ENCODE data around the gene ASCC3.

The ASCC3 gene

GRCh38 chr6:100554228-100554627, 326.9 kb downstream of the ASCC3 start:
- no peak overlapping the region for H3K4me3 ChIP-seq (ENCODE audit: low read length)
- TF ChIP-seq ZNF274 (IDR thresholded peaks at IDR 0.05; ENCODE audit: low read depth, low read length), result no peak

DNA sequence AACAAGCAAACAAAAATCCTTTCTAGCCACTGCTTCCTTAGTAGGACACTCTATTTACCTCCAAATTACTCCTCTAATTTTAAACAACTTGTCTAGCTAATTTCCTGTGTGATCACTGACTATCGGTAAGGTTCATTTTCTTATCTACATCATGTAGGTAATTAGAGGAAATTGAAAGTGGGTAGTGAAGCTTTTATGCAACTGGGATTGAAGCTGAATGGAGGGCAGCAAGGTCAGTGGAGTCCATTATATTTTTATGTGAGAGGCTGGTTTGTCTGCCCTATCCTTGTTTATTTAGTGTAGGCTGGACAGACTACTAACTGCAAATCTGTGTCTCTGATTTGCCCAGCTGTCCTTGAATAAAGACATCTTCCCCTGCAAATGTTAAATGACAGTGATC, 327.9 kb downstream of the ASCC3 start:
- TF ChIP-seq ZNF274 (IDR thresholded peaks at IDR 0.05; ENCODE audit: low read depth, low read length), result no peak
- no peak overlapping the region for H3K4me3 ChIP-seq (ENCODE audit: low read length)

DNA sequence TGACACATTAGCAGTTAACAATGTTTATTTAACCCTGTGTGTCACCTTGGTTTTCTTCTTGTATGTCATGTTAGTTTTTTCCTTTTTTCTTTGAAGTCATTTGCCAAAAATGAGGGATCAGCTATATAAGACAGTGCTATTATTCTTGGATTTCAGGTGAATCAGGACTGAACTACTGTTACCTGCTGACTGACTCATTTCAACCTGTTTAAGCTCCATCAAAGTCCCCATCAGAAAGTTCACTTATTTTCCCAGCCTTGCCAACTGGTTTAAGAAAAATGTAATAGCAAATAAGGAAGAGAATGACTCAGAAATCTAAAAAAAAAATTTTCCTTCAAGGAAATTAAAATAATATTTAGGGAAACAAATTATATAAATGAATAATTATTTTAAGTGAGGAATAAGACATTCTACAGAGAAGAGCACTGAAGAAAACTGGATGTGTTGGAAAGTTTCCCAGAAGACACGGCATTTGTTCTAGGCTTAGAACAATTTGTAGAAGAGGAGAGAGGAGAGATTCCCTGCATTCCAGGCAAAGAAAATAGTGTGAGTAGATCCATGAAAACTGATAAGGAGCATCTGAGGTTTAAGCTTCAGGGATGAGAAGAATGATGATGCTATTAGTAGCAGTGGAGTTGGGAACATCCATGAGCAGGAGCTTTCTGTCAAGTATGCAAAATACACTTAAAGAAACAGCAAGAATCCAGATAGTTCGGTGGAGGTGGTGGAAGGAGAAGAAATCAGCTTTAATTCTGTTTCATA, 331.5 kb downstream of the ASCC3 start:
- H3K4me3 ChIP-seq (ENCODE audit: low read length), result no peak overlapping the region
- no peak for TF ChIP-seq ZNF274 (IDR thresholded peaks at IDR 0.05; ENCODE audit: low read depth, low read length)

GRCh38 chr6:100538086-100538485, 343.0 kb downstream of the ASCC3 start:
- H3K4me3 ChIP-seq (ENCODE audit: low read length), result no peak overlapping the region
- no peak for TF ChIP-seq ZNF274 (IDR thresholded peaks at IDR 0.05; ENCODE audit: low read depth, low read length)

DNA sequence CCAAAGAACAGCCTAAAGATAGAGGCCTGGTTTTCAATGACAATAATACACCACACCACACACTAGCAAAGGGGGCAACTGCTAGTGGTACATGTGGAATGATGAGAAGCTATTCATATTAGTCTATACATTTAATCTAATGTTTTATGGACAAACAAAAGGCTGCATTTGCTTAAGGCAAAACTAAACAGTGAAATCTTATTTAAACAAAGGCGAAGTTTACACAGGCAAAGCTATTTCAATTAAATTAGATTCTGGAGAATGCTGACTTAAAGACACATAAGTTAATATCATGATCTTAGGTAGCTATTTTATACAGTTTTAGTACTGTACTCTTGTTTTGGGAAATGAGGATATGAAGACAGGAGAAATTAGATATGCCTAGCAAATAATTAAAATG, 362.5 kb downstream of the ASCC3 start:
- TF ChIP-seq ZNF274 (IDR thresholded peaks at IDR 0.05; ENCODE audit: low read depth, low read length), result no peak
- H3K4me3 ChIP-seq (ENCODE audit: low read length), result no peak overlapping the region

GRCh38 chr6:100517633-100518032, 363.5 kb downstream of the ASCC3 start:
- H3K4me3 ChIP-seq (ENCODE audit: low read length), result no peak overlapping the region
- no peak for TF ChIP-seq ZNF274 (IDR thresholded peaks at IDR 0.05; ENCODE audit: low read depth, low read length)

DNA sequence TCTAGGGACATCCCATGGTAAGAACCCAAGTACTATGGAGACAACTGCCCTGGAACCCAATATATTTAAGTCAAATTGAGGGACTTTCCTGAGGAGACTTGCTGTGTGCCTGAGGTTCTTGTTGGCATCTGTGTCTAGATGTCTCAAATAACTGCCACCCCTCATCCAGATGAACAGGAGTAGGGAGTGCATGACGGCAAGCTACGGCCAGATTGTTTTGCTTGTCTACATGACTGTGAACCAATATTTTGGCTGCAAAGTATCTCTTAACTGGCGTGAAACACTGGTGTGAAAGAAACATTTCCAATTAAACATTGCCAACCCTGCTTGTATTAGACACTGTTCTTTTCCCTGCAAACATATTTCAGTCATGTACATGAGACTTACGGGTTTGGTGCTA, 364.0 kb downstream of the ASCC3 start:
- H3K4me3 ChIP-seq (ENCODE audit: low read length), result no peak overlapping the region
- TF ChIP-seq ZNF274 (IDR thresholded peaks at IDR 0.05; ENCODE audit: low read depth, low read length), result no peak

DNA sequence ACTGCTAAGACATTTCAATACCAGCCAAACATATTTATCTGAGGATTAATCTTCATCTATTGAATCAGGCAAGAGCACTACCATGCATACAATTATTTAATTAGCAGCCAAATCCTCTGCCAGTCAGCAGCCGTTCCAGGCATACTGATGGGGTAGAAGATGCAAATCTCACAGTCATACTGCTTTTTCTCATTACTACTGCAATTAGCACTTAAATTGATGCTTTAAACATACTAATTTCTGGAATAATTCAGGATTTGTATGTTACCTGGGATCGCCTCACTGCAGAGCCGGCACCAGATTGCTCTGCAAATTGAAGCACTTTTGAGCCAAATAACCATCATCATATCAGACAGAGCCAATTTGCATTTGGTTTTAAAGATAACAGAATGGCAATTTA, 366.5 kb downstream of the ASCC3 start:
- no peak for TF ChIP-seq ZNF274 (IDR thresholded peaks at IDR 0.05; ENCODE audit: low read depth, low read length)
- H3K4me3 ChIP-seq (ENCODE audit: low read length), result no peak overlapping the region

DNA sequence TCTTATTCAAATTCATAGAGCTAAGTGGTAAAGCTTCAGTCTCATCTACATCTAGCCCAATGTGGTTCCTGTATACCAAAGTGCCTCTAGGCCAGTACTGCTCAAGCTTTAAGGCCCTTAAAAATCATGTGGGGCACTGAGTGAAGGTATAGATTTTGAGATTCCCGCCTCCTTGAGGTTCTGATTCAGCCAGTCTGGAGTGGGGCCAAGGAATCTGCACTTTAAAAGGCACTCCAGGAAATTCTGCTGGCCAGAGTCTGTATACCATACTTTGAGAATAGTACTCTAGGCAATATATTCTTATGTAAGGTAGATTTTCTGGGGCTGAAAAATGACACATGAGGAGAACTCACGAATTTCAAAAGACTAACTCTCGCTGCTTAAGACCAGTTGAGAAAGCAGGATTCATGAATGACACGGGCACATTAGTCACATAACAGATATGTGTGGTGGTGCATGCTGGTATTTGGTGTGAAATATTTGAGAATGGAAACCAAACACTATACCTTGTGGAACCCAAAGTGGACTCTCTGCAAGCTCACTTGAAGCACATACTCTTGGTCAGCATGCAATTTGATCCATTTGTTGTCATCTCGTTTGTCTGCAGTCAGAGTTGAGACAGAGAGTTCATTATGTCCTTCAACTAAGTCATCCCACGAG, 368.8 kb downstream of the ASCC3 start:
- H3K4me3 ChIP-seq (ENCODE audit: low read length), result no peak overlapping the region
- TF ChIP-seq ZNF274 (IDR thresholded peaks at IDR 0.05; ENCODE audit: low read depth, low read length), result no peak

- no peak overlapping the region for H3K4me3 ChIP-seq (ENCODE audit: low read length)
- no peak for TF ChIP-seq ZNF274 (IDR thresholded peaks at IDR 0.05; ENCODE audit: low read depth, low read length)
These were observed 372.0 kb downstream of the ASCC3 start for GRCh38 chr6:100509101-100509500.

GRCh38 chr6:100506651-100507050, 374.5 kb downstream of the ASCC3 start:
- no peak for TF ChIP-seq ZNF274 (IDR thresholded peaks at IDR 0.05; ENCODE audit: low read depth, low read length)
- H3K4me3 ChIP-seq (ENCODE audit: low read length), result no peak overlapping the region

GRCh38 chr6:100504786-100505737, 376.1 kb downstream of the ASCC3 start:
- H3K4me3 ChIP-seq (ENCODE audit: low read length), result no peak overlapping the region
- no peak for TF ChIP-seq ZNF274 (IDR thresholded peaks at IDR 0.05; ENCODE audit: low read depth, low read length)

GRCh38 chr6:100503043-100503705, 378.0 kb downstream of the ASCC3 start:
- H3K4me3 ChIP-seq (ENCODE audit: low read length), result no peak overlapping the region
- TF ChIP-seq ZNF274 (IDR thresholded peaks at IDR 0.05; ENCODE audit: low read depth, low read length), result no peak
